Upper lobe of left lung (tissue), 4 donors: Measurements from ENCODE around the gene SMCO4.

Source experiments
- CTCF ChIP-seq, 6 experiments: fragments of 450-650 bp in 4 of 6; fragments of 200-600 bp in 2 of 6; sonication (generic) in 2 of 6; IDR thresholded peaks; one replicate each; pipeline ENCODE4 v1.5.1; 2016 to 2019; ENCODE audit warnings: antibody characterized with exemption in 6 of 6
- EP300 ChIP-seq, 4 donors: sonication (generic); formaldehyde crosslinking; IDR thresholded peaks; one replicate each; pipeline ENCODE4 v1.5.1; 2017; ENCODE audit warnings: antibody characterized with exemption in 4 of 4, control low read depth in 2 of 4
- POLR2A ChIP-seq, 4 donors: fragments of 450-650 bp; IDR thresholded peaks; one replicate each; pipeline ENCODE4 v1.5.1; 2016 to 2017; ENCODE audit warnings: antibody characterized with exemption in 4 of 4, mild to moderate bottlenecking in 2 of 4

GRCh38 chr11:93481279-93481678 is 61.9 kb downstream of the SMCO4 start:
- no peak for TF ChIP-seq CTCF (IDR thresholded peaks at IDR 0.05)
- TF ChIP-seq POLR2A (IDR thresholded peaks at IDR 0.05), result no peak
- no peak for TF ChIP-seq EP300 (IDR thresholded peaks at IDR 0.05)
